EH (cell line): ENCODE measurements around the gene SLC7A5.
"Not testable (repeated sequence)": the region's sequence is repeated elsewhere in the genome, so short reads cannot be mapped to it uniquely, and the experiment has no call there.

Source experiments
- DNase-seq: peaks from one replicate; pipeline ENCODE4 v3.0.0-alpha.2; 2015; ENCODE audit warnings: low read depth

SLC7A5 gene

GRCh38 chr16:87794485-87795078, 74.7 kb downstream of the SLC7A5 start:
- no peak for DNase-seq

GRCh38 chr16:87792205-87792565, 77.1 kb downstream of the SLC7A5 start:
- no peak for DNase-seq

- no peak for DNase-seq
Measured at GRCh38 chr16:87791295-87792204, 77.8 kb downstream of the SLC7A5 start.

- peak; percentile 36 for DNase-seq
Measured at GRCh38 chr16:87790292-87791100, 78.8 kb downstream of the SLC7A5 start.

GRCh38 chr16:87789437-87790291, 79.6 kb downstream of the SLC7A5 start:
- DNase-seq: peak; percentile 95

- DNase-seq: not testable (repeated sequence)
Measured at GRCh38 chr16:87788730-87789436, 80.4 kb downstream of the SLC7A5 start.

GRCh38 chr16:87787451-87788091, 81.7 kb downstream of the SLC7A5 start:
- peak; percentile 62 for DNase-seq

GRCh38 chr16:87784812-87785211, 84.5 kb downstream of the SLC7A5 start:
- peak; percentile 82 for DNase-seq

GRCh38 chr16:87782033-87782432, 87.3 kb downstream of the SLC7A5 start:
- no peak for DNase-seq

GRCh38 chr16:87780385-87780989, 88.8 kb downstream of the SLC7A5 start:
- peak; percentile 75 for DNase-seq
